ENCODE measurements around the gene MSANTD3.

DNA sequence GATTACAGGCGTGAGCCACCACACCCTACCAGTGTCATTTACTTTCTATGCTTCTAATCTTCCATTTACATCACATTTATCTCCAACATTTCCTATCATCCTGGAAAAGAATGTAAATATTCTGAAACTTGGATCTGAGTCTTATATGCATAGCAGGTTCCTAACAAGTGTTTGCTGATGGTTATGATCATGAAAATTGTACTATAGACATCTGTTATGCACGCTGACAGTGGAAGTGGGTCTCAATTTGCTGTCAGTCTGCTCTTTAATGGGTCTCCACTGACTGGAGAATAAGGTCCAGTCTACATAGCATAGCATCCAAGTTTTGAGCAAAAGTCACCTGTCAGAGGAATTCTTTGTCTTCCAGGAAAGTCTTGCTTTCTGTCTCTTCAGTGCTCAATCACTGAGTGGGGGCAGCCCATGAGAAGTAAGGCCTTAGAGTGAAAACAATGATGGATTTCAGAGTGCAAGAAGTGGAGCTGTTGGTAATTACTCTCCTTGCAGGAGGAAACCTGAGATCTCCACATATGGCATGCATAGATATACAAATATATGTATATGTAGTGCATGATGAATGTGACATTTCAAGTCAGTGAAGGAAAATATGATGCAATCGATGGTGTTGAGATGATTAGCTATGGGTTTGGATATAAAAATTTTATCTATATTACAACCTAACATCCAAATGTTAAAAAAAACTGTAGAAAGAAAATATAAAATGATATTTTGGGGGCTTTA is 29.2 kb upstream of the MSANTD3 start:
- TF ChIP-seq POLR2A (IDR thresholded peaks at IDR 0.05) (no peak), CTCF (IDR thresholded peaks at IDR 0.05) (no peak)
